Fibroblast of pulmonary artery (primary cell): ENCODE measurements around the gene MTTP.

Experiments
- DNase-seq: peaks from one replicate; pipeline ENCODE4 v3.0.0-alpha.2; 2010; ENCODE audit warnings: low read depth
- H3K4me3 ChIP-seq: replicated peaks from 2 replicates; pipeline ENCODE4 v1.5.1; 2011; ENCODE audit warnings: low read depth, mild to moderate bottlenecking, control low read depth, low read length, moderate library complexity
- CTCF ChIP-seq: IDR thresholded peaks from 2 replicates; pipeline ENCODE4 v1.5.1; 2011; ENCODE audit warnings: mild to moderate bottlenecking, control low read depth, low read length, inconsistent platforms; ENCODE audit errors: missing control alignments

MTTP gene

GRCh38 chr4:99612281-99612680 is 37.7 kb downstream of the MTTP start:
- DNase-seq, result no peak
- H3K4me3 ChIP-seq, result no peak overlapping the region
- TF ChIP-seq CTCF, result no peak

GRCh38 chr4:99612704-99613103 is 38.1 kb downstream of the MTTP start:
- no peak for DNase-seq

GRCh38 chr4:99614491-99614890 is 39.9 kb downstream of the MTTP start:
- no peak for DNase-seq
- TF ChIP-seq CTCF, result no peak
- H3K4me3 ChIP-seq, result no peak overlapping the region

More at GRCh38 chr4:99612704-99613103, 38.1 kb downstream of the MTTP start:
- H3K4me3 ChIP-seq, result no peak overlapping the region
- no peak for TF ChIP-seq CTCF

GRCh38 chr4:99615170-99615820 is 40.7 kb downstream of the MTTP start:
- H3K4me3 ChIP-seq, result no peak overlapping the region
- DNase-seq, result no peak
- TF ChIP-seq CTCF, result no peak

GRCh38 chr4:99617374-99617773 is 42.8 kb downstream of the MTTP start:
- H3K4me3 ChIP-seq, result no peak overlapping the region
- DNase-seq, result no peak
- no peak for TF ChIP-seq CTCF

- DNase-seq, result no peak
- H3K4me3 ChIP-seq, result no peak overlapping the region
- TF ChIP-seq CTCF, result no peak
Observed at GRCh38 chr4:99622341-99622740, 47.7 kb downstream of the MTTP start.

- DNase-seq, result no peak
- no peak for TF ChIP-seq CTCF
Observed at GRCh38 chr4:99624141-99624719, 49.6 kb downstream of the MTTP start.

More at GRCh38 chr4:99624141-99624719, 49.6 kb downstream of the MTTP start:
- H3K4me3 ChIP-seq, result no peak overlapping the region
